PC-3 (cell line): ENCODE results near the gene CISD1. TPM values are rescaled to one million over a fixed set of nuclear protein-coding genes. Genes with fewer than 3 reads are reported as not detected.
A peak's percentile ranks its signal among the peaks of the same experiment; 100 is the strongest.

ENCODE experiments used
- ATAC-seq: fragments of 200-7000 bp; cut with Tn5 transposase; 2 replicates; pipeline ENCODE4 v1.9.1; 2020; ENCODE audit warnings: mild to moderate bottlenecking, moderate library complexity
- BruUV-seq: library from RNA; stranded (reverse); fragments of 400-500 nt; replicated peaks from 2 replicates; lab custom pipeline; 2021; lab: Mats Ljungman, UMichigan
- CTCF ChIA-PET: fragments of 300-600 bp; sonication (Branson Sonifier 250); formaldehyde crosslinking; loops from one replicate; lab custom pipeline; 2022; ENCODE audit warnings: antibody characterized with exemption; lab: Charles Lee
- POLR2A ChIA-PET: fragments of 300-600 bp; sonication (Branson Sonifier 250); formaldehyde crosslinking; loops from one replicate; lab custom pipeline; 2022; ENCODE audit warnings: antibody characterized with exemption; ENCODE audit not compliant: unreplicated experiment; lab: Charles Lee
- DNase-seq: peaks from one replicate; pipeline ENCODE4 v3.0.0-alpha.2; 2015
- H2AFZ ChIP-seq: fragments of 300-600 bp; sonication (generic); 2 replicates; pipeline ENCODE4 v1.6.0; 2016; ENCODE audit warnings: antibody characterized with exemption, low read length
- H3F3A ChIP-seq: fragments of 300-600 bp; sonication (generic); one replicate; pipeline ENCODE4 v1.6.0; 2017; ENCODE audit warnings: antibody characterized with exemption, low read length, control low read depth, mild to moderate bottlenecking; ENCODE audit not compliant: unreplicated experiment
- H3K27ac ChIP-seq: fragments of 300-600 bp; sonication (generic); 2 replicates; pipeline ENCODE4 v1.5.1; 2016; ENCODE audit warnings: mild to moderate bottlenecking, low read length
- H3K27me3 ChIP-seq: fragments of 300-600 bp; sonication (generic); 2 replicates; pipeline ENCODE4 v1.6.1; 2016; ENCODE audit warnings: low read length, mixed read lengths
- H3K36me3 ChIP-seq: fragments of 300-600 bp; sonication (generic); 2 replicates; pipeline ENCODE4 v1.6.1; 2016; ENCODE audit warnings: low read depth, mixed run types, low read length, mixed read lengths
- H3K4me1 ChIP-seq: fragments of 300-600 bp; sonication (generic); 2 replicates; pipeline ENCODE4 v1.5.1; 2016; ENCODE audit warnings: low read length; ENCODE audit not compliant: insufficient read depth
- H3K4me2 ChIP-seq: fragments of 300-600 bp; sonication (generic); 2 replicates; pipeline ENCODE4 v1.6.0; 2016; ENCODE audit warnings: low read length
- H3K4me3 ChIP-seq: fragments of 300-600 bp; sonication (generic); 2 replicates; pipeline ENCODE4 v1.5.1; 2016; ENCODE audit warnings: mild to moderate bottlenecking, low read length, mixed read lengths
- H3K79me2 ChIP-seq: fragments of 300-600 bp; sonication (generic); 2 replicates; pipeline ENCODE4 v1.6.1; 2017; ENCODE audit warnings: low read length, mixed read lengths
- H3K9ac ChIP-seq: fragments of 300-600 bp; sonication (generic); 2 replicates; pipeline ENCODE4 v1.6.0; 2016; ENCODE audit warnings: mild to moderate bottlenecking, low read length
- H3K9me2 ChIP-seq: fragments of 300-600 bp; sonication (generic); replicated peaks from 2 replicates; pipeline ENCODE4 v1.6.1; 2016; ENCODE audit warnings: mixed run types, low read length, mixed read lengths
- H3K9me3 ChIP-seq: fragments of 300-600 bp; sonication (generic); 2 replicates; pipeline ENCODE4 v1.6.1; 2016; ENCODE audit warnings: low read length, mixed read lengths
- H4K20me1 ChIP-seq: fragments of 300-600 bp; sonication (generic); 2 replicates; pipeline ENCODE4 v1.6.1; 2016; ENCODE audit warnings: low read length, mixed read lengths
- EZH2 ChIP-seq: fragments of 300-600 bp; sonication (generic); IDR thresholded peaks from one replicate; pipeline ENCODE4 v1.6.1; 2017; ENCODE audit warnings: antibody characterized with exemption, mild to moderate bottlenecking, low read length; ENCODE audit not compliant: unreplicated experiment
- EZH2phosphoT487 ChIP-seq: fragments of 300-600 bp; sonication (generic); IDR thresholded peaks from 2 replicates; pipeline ENCODE4 v1.6.1; 2018; ENCODE audit warnings: mild to moderate bottlenecking, antibody characterized with exemption, low read length, borderline replicate concordance
- intact Hi-C: fragments of 100-400 bp; cut with micrococcal nuclease; formaldehyde crosslinking; loops from 2 replicates; pipeline ENCODE4 v1.9.0; 2023
- total RNA-seq: library from RNA; depleted of rRNA; stranded (reverse); fragments of >200 nt; gene quantifications from 2 replicates; pipeline ENCODE4 v1.2.3, GENCODE V29; 2014
- TF ChIP-seq, protein P1 (sequence below): fragments of 300-600 bp; sonication (generic); conservative IDR thresholded peaks from 2 replicates; pipeline ENCODE4 v1.5.1; 2017; ENCODE audit warnings: antibody characterized with exemption, low read depth, mild to moderate bottlenecking, low read length

CISD1 gene
- total RNA-seq, 1 experiment from 2014 or later = 68.8 TPM

DNA sequence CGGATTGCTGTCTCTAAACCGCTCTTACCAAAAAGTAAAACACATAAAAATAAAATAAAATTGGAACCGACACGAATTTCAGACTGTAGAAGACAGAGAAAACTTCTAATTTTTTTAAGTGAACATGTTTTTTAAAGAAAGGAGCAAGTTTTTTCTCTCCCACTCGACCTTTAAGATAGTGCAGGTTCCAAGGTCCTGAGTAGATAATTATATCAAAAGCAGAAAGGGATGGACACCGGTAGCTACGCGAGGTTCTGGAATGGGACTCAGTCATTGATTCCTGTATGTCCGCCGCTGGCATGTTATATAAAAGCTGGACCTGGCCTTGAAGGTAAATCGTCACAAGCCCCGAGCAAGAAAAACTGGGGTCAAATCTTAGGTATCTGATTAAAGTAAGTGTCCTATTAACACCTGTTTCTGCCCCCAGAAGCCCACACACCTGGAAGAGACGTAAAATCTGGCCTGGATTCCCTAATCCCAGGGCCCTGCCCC lies 462 bp upstream of the CISD1 start:
- H3K9ac ChIP-seq = peak overlapping the region; percentile 54
- intact Hi-C loops = loop anchor here (1.0 to 2.0 kb wide), 2 partner anchors 66 to 91 kb away; partner anchors contain the start of gene UBE2D1
- H3K9me2 ChIP-seq = no peaks in the 10 kb centered on the region
- POLR2A ChIA-PET = interaction anchor here (0.5 to 0.9 kb wide), 6 partner anchors 31 to 117 kb away, joined by 3 to 7 read pairs (median 4); no protein-coding TSS in a partner anchor
- H3K27me3 ChIP-seq = no peaks in the 10 kb centered on the region
- CTCF ChIA-PET = interaction anchor here (0.7 to 1.1 kb wide), 2 partner anchors 22 to 78 kb away, joined by 3 to 6 read pairs; no protein-coding TSS in a partner anchor
- TF ChIP-seq EZH2 (no peak), EZH2phosphoT487 (no peak)
- TF ChIP-seq, protein P1, sequence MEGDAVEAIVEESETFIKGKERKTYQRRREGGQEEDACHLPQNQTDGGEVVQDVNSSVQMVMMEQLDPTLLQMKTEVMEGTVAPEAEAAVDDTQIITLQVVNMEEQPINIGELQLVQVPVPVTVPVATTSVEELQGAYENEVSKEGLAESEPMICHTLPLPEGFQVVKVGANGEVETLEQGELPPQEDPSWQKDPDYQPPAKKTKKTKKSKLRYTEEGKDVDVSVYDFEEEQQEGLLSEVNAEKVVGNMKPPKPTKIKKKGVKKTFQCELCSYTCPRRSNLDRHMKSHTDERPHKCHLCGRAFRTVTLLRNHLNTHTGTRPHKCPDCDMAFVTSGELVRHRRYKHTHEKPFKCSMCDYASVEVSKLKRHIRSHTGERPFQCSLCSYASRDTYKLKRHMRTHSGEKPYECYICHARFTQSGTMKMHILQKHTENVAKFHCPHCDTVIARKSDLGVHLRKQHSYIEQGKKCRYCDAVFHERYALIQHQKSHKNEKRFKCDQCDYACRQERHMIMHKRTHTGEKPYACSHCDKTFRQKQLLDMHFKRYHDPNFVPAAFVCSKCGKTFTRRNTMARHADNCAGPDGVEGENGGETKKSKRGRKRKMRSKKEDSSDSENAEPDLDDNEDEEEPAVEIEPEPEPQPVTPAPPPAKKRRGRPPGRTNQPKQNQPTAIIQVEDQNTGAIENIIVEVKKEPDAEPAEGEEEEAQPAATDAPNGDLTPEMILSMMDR = no peak
- H3F3A ChIP-seq = no peaks in the 10 kb centered on the region
- H3K79me2 ChIP-seq = peaks cover 80% of the 10 kb centered on the region
- peak; percentile 24 for ATAC-seq
- peak overlapping the region; percentile 26 for H3K27ac ChIP-seq
- peak overlapping the region; percentile 89 for H3K4me3 ChIP-seq
- peaks cover 22% of the 10 kb centered on the region for H4K20me1 ChIP-seq
- peak overlapping the region; percentile 95 for H3K4me2 ChIP-seq
- H2AFZ ChIP-seq = peak overlapping the region; percentile 95
- no peaks in the 10 kb centered on the region for H3K9me3 ChIP-seq
- H3K36me3 ChIP-seq = no peaks in the 10 kb centered on the region
- no peak for DNase-seq
- peaks cover 20% of the 10 kb centered on the region for H3K4me1 ChIP-seq
- BruUV-seq = no TSS peak

DNA sequence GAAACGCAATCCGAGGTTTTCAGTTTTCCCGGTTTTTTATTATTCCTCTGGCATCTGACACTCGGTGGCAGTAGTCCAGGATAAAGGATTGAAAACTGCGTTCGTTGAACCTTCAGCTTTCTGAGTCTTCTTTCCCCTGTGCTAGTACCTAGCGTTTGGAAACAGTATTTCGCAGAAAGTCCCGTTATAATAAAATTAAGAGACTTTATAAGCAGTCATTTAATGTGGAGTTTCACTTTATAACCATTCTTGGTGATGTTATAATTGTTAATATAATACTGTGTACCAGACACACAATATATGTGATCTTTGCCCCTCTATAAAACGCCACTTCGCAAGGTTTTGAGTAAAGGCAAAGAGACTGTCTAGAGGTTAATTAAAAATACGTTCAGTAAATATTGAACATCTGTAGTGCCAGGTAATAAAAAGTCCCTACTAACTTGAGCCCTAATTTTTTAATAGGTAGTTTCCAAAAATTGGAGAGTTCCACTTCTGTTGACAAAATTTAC lies 874 bp downstream of the CISD1 start:
- Histone ChIP-seq H3K79me2 (peaks cover 80% of the 10 kb centered on the region), H2AFZ (peak overlapping the region; percentile 95), H3K4me2 (peak overlapping the region; percentile 95), H3K27ac (peak overlapping the region; percentile 92), H4K20me1 (peaks cover 31% of the 10 kb centered on the region), H3K9me2 (no peaks in the 10 kb centered on the region), H3K9me3 (no peaks in the 10 kb centered on the region), H3K9ac (peak overlapping the region; percentile 90), H3K4me1 (peaks cover 28% of the 10 kb centered on the region), H3F3A (no peaks in the 10 kb centered on the region), H3K36me3 (no peaks in the 10 kb centered on the region), H3K27me3 (no peaks in the 10 kb centered on the region), H3K4me3 (peak overlapping the region; percentile 89)
- intact Hi-C loops = loop anchor here (1.0 to 2.0 kb wide), 3 partner anchors 21 to 115 kb away; partner anchors contain the start of genes TFAM and UBE2D1
- no peak for TF ChIP-seq EZH2phosphoT487
- TF ChIP-seq, protein P1 = no peak
- TF ChIP-seq EZH2 = no peak
- DNase-seq (no peak), ATAC-seq (no peak)
- ChIA-PET POLR2A (no interaction called here), CTCF (interaction anchor here (0.6 kb wide), 1 partner anchor 648 kb away, joined by 3 read pairs; no protein-coding TSS in a partner anchor)
- TSS peak; percentile 63 for BruUV-seq

DNA sequence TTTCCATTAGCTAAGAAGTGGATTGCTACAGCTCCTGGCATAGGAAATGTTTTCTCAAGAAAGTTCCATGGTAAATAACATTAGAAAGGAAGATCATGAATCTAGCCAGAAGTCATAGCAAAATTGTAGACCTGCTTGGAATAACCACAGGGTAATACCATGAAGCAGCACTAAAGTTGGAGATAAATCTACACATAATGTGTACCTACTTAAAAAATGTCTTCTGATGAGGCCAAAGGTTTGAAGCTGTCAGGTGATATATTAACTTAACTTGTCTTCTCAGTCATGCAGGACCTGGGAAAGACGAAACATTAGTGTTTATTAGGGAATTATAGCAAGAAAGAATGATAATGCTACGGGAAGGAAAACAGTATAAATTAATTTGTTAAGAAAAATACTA lies 6.3 kb downstream of the CISD1 start:
- CTCF ChIA-PET = interaction anchor here (0.6 kb wide), 1 partner anchor 98 kb away, joined by 3 read pairs; no protein-coding TSS in a partner anchor
- ATAC-seq (no peak), DNase-seq (no peak)
- POLR2A ChIA-PET = no interaction called here
- Histone ChIP-seq H3K4me1 (peaks cover 24% of the 10 kb centered on the region), H3K9me2 (no peaks in the 10 kb centered on the region), H2AFZ (no peak overlapping the region), H3K9ac (no peak overlapping the region), H3F3A (no peaks in the 10 kb centered on the region), H3K36me3 (peaks cover 29% of the 10 kb centered on the region), H3K27ac (no peak overlapping the region), H3K9me3 (no peaks in the 10 kb centered on the region), H4K20me1 (peaks cover 35% of the 10 kb centered on the region), H3K27me3 (no peaks in the 10 kb centered on the region), H3K79me2 (peaks cover 63% of the 10 kb centered on the region), H3K4me3 (no peak overlapping the region), H3K4me2 (no peak overlapping the region)
- intact Hi-C loops = no loop called here
- TF ChIP-seq EZH2phosphoT487 (no peak), EZH2 (no peak)
- TF ChIP-seq, protein P1 = no peak
- BruUV-seq = no TSS peak
